Liver (tissue), 9 donors: ENCODE results near the gene VTN. TPM values are rescaled to one million over a fixed set of nuclear protein-coding genes. Genes with fewer than 3 reads are reported as not detected.

Experiments
- DNase-seq: peaks from one replicate; pipeline ENCODE4 v3.0.0-alpha.2; 2017; ENCODE audit warnings: low spot score
- H3K27ac ChIP-seq, 2 donors: one replicate each; pipeline ENCODE4 v1.7.0; 2013; ENCODE audit warnings: inconsistent platforms in 2 of 2, low read length in 2 of 2, control low read depth in 1 of 2, low read depth in 1 of 2, mild to moderate bottlenecking in 1 of 2
- H3K27me3 ChIP-seq, 4 donors: one replicate each; pipeline versions ENCODE4 v1.6.1 to v1.7.0; 2013; ENCODE audit warnings: low read length in 3 of 4, inconsistent platforms in 1 of 4, mild to moderate bottlenecking in 1 of 4, moderate library complexity in 1 of 4; ENCODE audit not compliant: control insufficient read depth in 4 of 4, insufficient read depth in 4 of 4
- H3K36me3 ChIP-seq, 4 donors: one replicate each; pipeline versions ENCODE4 v1.6.1 to v1.7.0; 2013; ENCODE audit warnings: low read length in 3 of 4, mild to moderate bottlenecking in 3 of 4, low read depth in 1 of 4, moderate library complexity in 1 of 4; ENCODE audit not compliant: control insufficient read depth in 4 of 4, insufficient read depth in 3 of 4
- H3K4me1 ChIP-seq, 4 donors: one replicate each; pipeline versions ENCODE4 v1.6.1 to v1.7.0; 2013; ENCODE audit warnings: low read length in 3 of 4, mild to moderate bottlenecking in 3 of 4, moderate library complexity in 1 of 4; ENCODE audit not compliant: control insufficient read depth in 4 of 4, insufficient read depth in 4 of 4
- H3K4me3 ChIP-seq, 3 donors: one replicate each; pipeline versions ENCODE4 v1.6.1 to v1.7.0; 2013; ENCODE audit warnings: low read length in 3 of 3, control low read depth in 1 of 3, low read depth in 1 of 3, mild to moderate bottlenecking in 1 of 3
- H3K9ac ChIP-seq, 2 donors: one replicate each; pipeline ENCODE4 v1.7.0; 2013; ENCODE audit warnings: low read length in 2 of 2, mild to moderate bottlenecking in 2 of 2, moderate library complexity in 2 of 2, control low read depth in 1 of 2, low read depth in 1 of 2
- H3K9me3 ChIP-seq, 4 donors: one replicate each; pipeline versions ENCODE4 v1.6.1 to v1.7.0; 2013; ENCODE audit warnings: low read length in 3 of 4; ENCODE audit not compliant: control insufficient read depth in 4 of 4
- FOXA2 ChIP-seq: IDR thresholded peaks from 2 replicates; pipeline ENCODE4 v1.6.1; 2016; ENCODE audit warnings: antibody characterized with exemption
- GABPA ChIP-seq, 2 donors: IDR thresholded peaks in 1 of 2; conservative IDR thresholded peaks in 1 of 2; 2 replicates each; pipeline ENCODE4 v1.6.1; 2016; ENCODE audit warnings: antibody characterized with exemption in 2 of 2, mild to moderate bottlenecking in 1 of 2, moderate library complexity in 1 of 2
- RAD21 ChIP-seq, 2 donors: IDR thresholded peaks; 2 replicates each; pipeline ENCODE4 v1.6.1; 2016; ENCODE audit warnings: antibody characterized with exemption in 2 of 2, mild to moderate bottlenecking in 2 of 2
- RXRA ChIP-seq, 2 donors: IDR thresholded peaks; 2 replicates each; pipeline ENCODE4 v1.6.1; 2017 to 2018; ENCODE audit warnings: antibody characterized with exemption in 2 of 2, mild to moderate bottlenecking in 1 of 2
- TAF1 ChIP-seq: conservative IDR thresholded peaks from 2 replicates; pipeline ENCODE4 v1.6.1; 2016; ENCODE audit warnings: antibody characterized with exemption, mild to moderate bottlenecking
- YY1 ChIP-seq: IDR thresholded peaks from 2 replicates; pipeline ENCODE4 v1.6.1; 2016; ENCODE audit warnings: antibody characterized with exemption, mild to moderate bottlenecking
- WGBS: extraction: QIAGEN DNeasy Blood & Tissue Kit; methylation state at CpG from one replicate; pipeline ENCODE4 v1.1.7; 2013; 5-methylcytosine and 5-hydroxymethylcytosine counted together
- polyA plus RNA-seq, 2 donors: library from polyadenylated mRNA; stranded (reverse) in 1 of 2; unstranded in 1 of 2; fragments of 200-250 nt in 1 of 2; fragments of >200 nt in 1 of 2; fragmentation: Nextera tagmentation in 1 of 2; extraction: Ambion mirVana in 1 of 2; gene quantifications; one replicate each; pipeline versions ENCODE4 v1.2.1 to v1.2.3, GENCODE V29; 2013 to 2015
- total RNA-seq, 2 donors: library from RNA; depleted of rRNA; stranded (reverse); fragments of >200 nt; gene quantifications; one replicate each; pipeline ENCODE4 v1.2.3, GENCODE V29; 2014
- TF ChIP-seq, protein P1 (sequence below): IDR thresholded peaks from 2 replicates; pipeline ENCODE4 v1.6.1; 2016; ENCODE audit warnings: antibody characterized with exemption, mild to moderate bottlenecking
- TF ChIP-seq, protein P2 (sequence below): IDR thresholded peaks from 2 replicates; pipeline ENCODE4 v1.6.1; 2016; ENCODE audit warnings: antibody characterized with exemption
- TF ChIP-seq, protein P3 (sequence below): IDR thresholded peaks from 2 replicates; pipeline ENCODE4 v1.6.1; 2016; ENCODE audit warnings: antibody characterized with exemption
- TF ChIP-seq, protein P4 (sequence below): fragments of 150-350 bp; IDR thresholded peaks from 2 replicates; pipeline ENCODE4 v1.5.1; 2017; ENCODE audit warnings: improper control_type of control experiment, low read depth, low read length; ENCODE audit not compliant: missing input control
- TF ChIP-seq, protein P5 (sequence below): IDR thresholded peaks from 2 replicates; pipeline ENCODE4 v1.6.1; 2016; ENCODE audit warnings: antibody characterized with exemption
- donor health status: healthy.
- donor health status: healthy.
- donor health status: healthy.
- donor health status: healthy.
- donor health status: healthy.

VTN gene
- total and polyA plus RNA-seq, 4 donors = 1,668 to 4,059 (median 3,520) TPM

DNA sequence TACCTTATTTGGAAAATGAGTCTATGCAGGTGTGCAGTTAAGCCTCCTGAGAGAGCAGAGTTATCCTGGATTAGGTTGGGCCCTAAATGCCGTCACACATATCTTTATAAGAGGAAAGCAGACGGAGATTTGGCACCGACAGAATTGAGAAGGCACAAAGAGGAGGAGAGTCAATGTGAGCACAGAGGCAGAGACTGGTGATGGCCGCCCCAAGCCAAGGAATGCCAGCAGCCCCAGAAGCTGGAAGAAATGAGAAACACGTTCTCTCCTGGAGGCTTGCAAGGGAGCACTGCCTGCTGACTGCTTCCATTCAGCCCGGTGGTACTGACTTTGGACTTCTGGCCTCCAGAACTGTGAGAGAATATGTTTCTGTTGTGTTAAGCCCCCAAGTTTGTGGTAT is 32.7 kb upstream of the VTN start:
- Histone ChIP-seq H3K4me3 (no peak overlapping the region), H3K36me3 (peaks cover 1 to 38% (median 31%) of the 10 kb centered on the region in 4 donors), H3K9ac (no peak overlapping the region), H3K27ac (no peak overlapping the region), H3K27me3 (no peaks in the 10 kb centered on the region), H3K9me3 (no peaks in the 10 kb centered on the region), H3K4me1 (peaks cover 13 to 65% (median 50%) of the 10 kb centered on the region in 4 donors)
- TF ChIP-seq GABPA (IDR thresholded peaks at IDR 0.05 in 1 of 2, conservative IDR thresholded peaks at IDR 0.05 in 1 of 2) = no peak
- TF ChIP-seq, protein P1, sequence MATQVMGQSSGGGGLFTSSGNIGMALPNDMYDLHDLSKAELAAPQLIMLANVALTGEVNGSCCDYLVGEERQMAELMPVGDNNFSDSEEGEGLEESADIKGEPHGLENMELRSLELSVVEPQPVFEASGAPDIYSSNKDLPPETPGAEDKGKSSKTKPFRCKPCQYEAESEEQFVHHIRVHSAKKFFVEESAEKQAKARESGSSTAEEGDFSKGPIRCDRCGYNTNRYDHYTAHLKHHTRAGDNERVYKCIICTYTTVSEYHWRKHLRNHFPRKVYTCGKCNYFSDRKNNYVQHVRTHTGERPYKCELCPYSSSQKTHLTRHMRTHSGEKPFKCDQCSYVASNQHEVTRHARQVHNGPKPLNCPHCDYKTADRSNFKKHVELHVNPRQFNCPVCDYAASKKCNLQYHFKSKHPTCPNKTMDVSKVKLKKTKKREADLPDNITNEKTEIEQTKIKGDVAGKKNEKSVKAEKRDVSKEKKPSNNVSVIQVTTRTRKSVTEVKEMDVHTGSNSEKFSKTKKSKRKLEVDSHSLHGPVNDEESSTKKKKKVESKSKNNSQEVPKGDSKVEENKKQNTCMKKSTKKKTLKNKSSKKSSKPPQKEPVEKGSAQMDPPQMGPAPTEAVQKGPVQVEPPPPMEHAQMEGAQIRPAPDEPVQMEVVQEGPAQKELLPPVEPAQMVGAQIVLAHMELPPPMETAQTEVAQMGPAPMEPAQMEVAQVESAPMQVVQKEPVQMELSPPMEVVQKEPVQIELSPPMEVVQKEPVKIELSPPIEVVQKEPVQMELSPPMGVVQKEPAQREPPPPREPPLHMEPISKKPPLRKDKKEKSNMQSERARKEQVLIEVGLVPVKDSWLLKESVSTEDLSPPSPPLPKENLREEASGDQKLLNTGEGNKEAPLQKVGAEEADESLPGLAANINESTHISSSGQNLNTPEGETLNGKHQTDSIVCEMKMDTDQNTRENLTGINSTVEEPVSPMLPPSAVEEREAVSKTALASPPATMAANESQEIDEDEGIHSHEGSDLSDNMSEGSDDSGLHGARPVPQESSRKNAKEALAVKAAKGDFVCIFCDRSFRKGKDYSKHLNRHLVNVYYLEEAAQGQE = no peak
- no peak for TF ChIP-seq RXRA (IDR thresholded peaks at IDR 0.05)
- TF ChIP-seq RAD21 (IDR thresholded peaks at IDR 0.05) = no peak
- TF ChIP-seq, protein P2, sequence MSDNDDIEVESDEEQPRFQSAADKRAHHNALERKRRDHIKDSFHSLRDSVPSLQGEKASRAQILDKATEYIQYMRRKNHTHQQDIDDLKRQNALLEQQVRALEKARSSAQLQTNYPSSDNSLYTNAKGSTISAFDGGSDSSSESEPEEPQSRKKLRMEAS = no peak
- TF ChIP-seq, protein P3, sequence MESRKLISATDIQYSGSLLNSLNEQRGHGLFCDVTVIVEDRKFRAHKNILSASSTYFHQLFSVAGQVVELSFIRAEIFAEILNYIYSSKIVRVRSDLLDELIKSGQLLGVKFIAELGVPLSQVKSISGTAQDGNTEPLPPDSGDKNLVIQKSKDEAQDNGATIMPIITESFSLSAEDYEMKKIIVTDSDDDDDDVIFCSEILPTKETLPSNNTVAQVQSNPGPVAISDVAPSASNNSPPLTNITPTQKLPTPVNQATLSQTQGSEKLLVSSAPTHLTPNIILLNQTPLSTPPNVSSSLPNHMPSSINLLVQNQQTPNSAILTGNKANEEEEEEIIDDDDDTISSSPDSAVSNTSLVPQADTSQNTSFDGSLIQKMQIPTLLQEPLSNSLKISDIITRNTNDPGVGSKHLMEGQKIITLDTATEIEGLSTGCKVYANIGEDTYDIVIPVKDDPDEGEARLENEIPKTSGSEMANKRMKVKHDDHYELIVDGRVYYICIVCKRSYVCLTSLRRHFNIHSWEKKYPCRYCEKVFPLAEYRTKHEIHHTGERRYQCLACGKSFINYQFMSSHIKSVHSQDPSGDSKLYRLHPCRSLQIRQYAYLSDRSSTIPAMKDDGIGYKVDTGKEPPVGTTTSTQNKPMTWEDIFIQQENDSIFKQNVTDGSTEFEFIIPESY = no peak
- TF ChIP-seq FOXA2 = no peak
- TF ChIP-seq, protein P4, sequence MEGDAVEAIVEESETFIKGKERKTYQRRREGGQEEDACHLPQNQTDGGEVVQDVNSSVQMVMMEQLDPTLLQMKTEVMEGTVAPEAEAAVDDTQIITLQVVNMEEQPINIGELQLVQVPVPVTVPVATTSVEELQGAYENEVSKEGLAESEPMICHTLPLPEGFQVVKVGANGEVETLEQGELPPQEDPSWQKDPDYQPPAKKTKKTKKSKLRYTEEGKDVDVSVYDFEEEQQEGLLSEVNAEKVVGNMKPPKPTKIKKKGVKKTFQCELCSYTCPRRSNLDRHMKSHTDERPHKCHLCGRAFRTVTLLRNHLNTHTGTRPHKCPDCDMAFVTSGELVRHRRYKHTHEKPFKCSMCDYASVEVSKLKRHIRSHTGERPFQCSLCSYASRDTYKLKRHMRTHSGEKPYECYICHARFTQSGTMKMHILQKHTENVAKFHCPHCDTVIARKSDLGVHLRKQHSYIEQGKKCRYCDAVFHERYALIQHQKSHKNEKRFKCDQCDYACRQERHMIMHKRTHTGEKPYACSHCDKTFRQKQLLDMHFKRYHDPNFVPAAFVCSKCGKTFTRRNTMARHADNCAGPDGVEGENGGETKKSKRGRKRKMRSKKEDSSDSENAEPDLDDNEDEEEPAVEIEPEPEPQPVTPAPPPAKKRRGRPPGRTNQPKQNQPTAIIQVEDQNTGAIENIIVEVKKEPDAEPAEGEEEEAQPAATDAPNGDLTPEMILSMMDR = no peak
- TF ChIP-seq, protein P5, sequence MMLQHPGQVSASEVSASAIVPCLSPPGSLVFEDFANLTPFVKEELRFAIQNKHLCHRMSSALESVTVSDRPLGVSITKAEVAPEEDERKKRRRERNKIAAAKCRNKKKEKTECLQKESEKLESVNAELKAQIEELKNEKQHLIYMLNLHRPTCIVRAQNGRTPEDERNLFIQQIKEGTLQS = no peak
- no peak for TF ChIP-seq TAF1
- no peak for DNase-seq
- 89% methylated on average over 6 of the region's 6 CpGs for WGBS

DNA sequence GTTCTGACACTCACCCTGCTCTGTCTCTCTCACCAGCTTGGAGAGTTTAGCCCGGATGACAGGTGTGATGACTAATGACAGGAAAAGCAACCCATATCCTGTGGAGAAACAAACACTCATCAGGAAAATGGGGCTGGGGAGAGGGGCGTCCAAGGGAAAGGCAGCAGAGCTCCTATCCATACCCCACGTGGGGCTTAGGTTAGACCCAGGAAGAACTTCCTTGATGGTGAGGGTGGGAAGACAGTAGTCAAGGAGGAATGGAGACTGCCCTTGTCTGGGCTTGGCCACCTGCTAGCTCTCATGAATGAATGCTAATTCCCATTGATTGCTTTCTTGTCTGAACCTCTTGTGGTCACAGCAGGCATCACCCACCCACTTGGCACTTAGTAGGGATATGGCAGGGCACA is 32.1 kb upstream of the VTN start:
- H3K4me1 ChIP-seq = peaks cover 17 to 71% (median 54%) of the 10 kb centered on the region in 4 donors
- H3K36me3 ChIP-seq = peaks cover 1 to 39% (median 31%) of the 10 kb centered on the region in 4 donors
- no peaks in the 10 kb centered on the region for H3K9me3 ChIP-seq
- H3K4me3 ChIP-seq = no peak overlapping the region
- H3K27ac ChIP-seq = no peak overlapping the region
- WGBS = 52% methylated on average over 3 of the region's 3 CpGs
- no peak overlapping the region for H3K9ac ChIP-seq
- no peaks in the 10 kb centered on the region for H3K27me3 ChIP-seq
- no peak for TF ChIP-seq RXRA (IDR thresholded peaks at IDR 0.05)
- no peak for TF ChIP-seq YY1
- TF ChIP-seq RAD21 (IDR thresholded peaks at IDR 0.05) = no peak
- DNase-seq = no peak
